Fibroblast of lung (primary cell): Measurements from ENCODE around the gene P2RY8. TPM values are rescaled to one million over a fixed set of nuclear protein-coding genes. Genes with fewer than 3 reads are reported as not detected.
"Not testable (repeated sequence)": the region's sequence is repeated elsewhere in the genome, so short reads cannot be mapped to it uniquely, and the experiment has no call there.

Source experiments
- DNase-seq, 2 donors: peaks; one replicate each; pipeline versions ENCODE4 v3.0.0 to v3.0.0-alpha.2; 2010; ENCODE audit warnings: low read depth in 2 of 2
- H2AFZ ChIP-seq: 2 replicates; pipeline ENCODE4 v1.5.1; 2012; ENCODE audit warnings: low read length, control low read depth, inconsistent platforms
- H3K27ac ChIP-seq: 2 replicates; pipeline ENCODE4 v1.5.1; 2011; ENCODE audit warnings: low read length, control low read depth; ENCODE audit not compliant: insufficient read depth
- H3K27me3 ChIP-seq: 2 replicates; pipeline ENCODE4 v1.5.1; 2011; ENCODE audit warnings: mild to moderate bottlenecking, low read length; ENCODE audit not compliant: control insufficient read depth, insufficient read depth
- H3K36me3 ChIP-seq: 2 replicates; pipeline ENCODE4 v1.5.1; 2011; ENCODE audit warnings: low read length; ENCODE audit not compliant: control insufficient read depth, insufficient read depth
- H3K4me1 ChIP-seq: 2 replicates; pipeline ENCODE4 v1.5.1; 2011; ENCODE audit warnings: low read length; ENCODE audit not compliant: control insufficient read depth, insufficient read depth; ENCODE audit errors: extremely low read depth
- H3K4me2 ChIP-seq: 2 replicates; pipeline ENCODE4 v1.5.1; 2011; ENCODE audit warnings: low read length, control low read depth; ENCODE audit not compliant: insufficient read depth; ENCODE audit errors: extremely low read depth
- H3K4me3 ChIP-seq, 4 experiments: fragments of 200-600 bp in 1 of 4; sonication (generic) in 1 of 4; replicated peaks in 1 of 4; 2 replicates each; pipeline ENCODE4 v1.5.1; 2011 to 2016; ENCODE audit warnings: low read length in 4 of 4, low read depth in 3 of 4, mild to moderate bottlenecking in 3 of 4, control low read depth in 2 of 4, inconsistent platforms in 1 of 4, mixed read lengths in 1 of 4; ENCODE audit not compliant: insufficient read depth in 1 of 4; ENCODE audit errors: control extremely low read depth in 1 of 4
- H3K79me2 ChIP-seq: 2 replicates; pipeline ENCODE4 v1.5.1; 2012; ENCODE audit warnings: mild to moderate bottlenecking, low read length, inconsistent platforms; ENCODE audit not compliant: control insufficient read depth, insufficient read depth
- H3K9ac ChIP-seq: 2 replicates; pipeline ENCODE4 v1.5.1; 2011; ENCODE audit warnings: mild to moderate bottlenecking, low read length, control low read depth; ENCODE audit not compliant: insufficient read depth
- H3K9me3 ChIP-seq: 2 replicates; pipeline ENCODE4 v1.5.1; 2012; ENCODE audit warnings: low read depth, low read length; ENCODE audit not compliant: control insufficient read depth, insufficient read depth
- H4K20me1 ChIP-seq: 2 replicates; pipeline ENCODE4 v1.5.1; 2011; ENCODE audit warnings: low read length; ENCODE audit not compliant: control insufficient read depth, insufficient read depth; ENCODE audit errors: extremely low read depth
- CTCF ChIP-seq, 2 donors: IDR thresholded peaks in 1 of 2; conservative IDR thresholded peaks in 1 of 2; 1 replicate in 1 of 2; 2 replicates in 1 of 2; pipeline ENCODE4 v1.5.1; 2011 to 2012; ENCODE audit warnings: low read length in 2 of 2, control low read depth in 1 of 2, inconsistent platforms in 1 of 2, low read depth in 1 of 2, mild to moderate bottlenecking in 1 of 2
- EZH2 ChIP-seq: IDR thresholded peaks from 2 replicates; pipeline ENCODE4 v1.5.1; 2012; ENCODE audit warnings: low read length, control low read depth, mild to moderate bottlenecking; ENCODE audit errors: missing control alignments
- polyA plus RNA-seq, 2 donors: library from polyadenylated mRNA; depleted of rRNA in 1 of 2; stranded (reverse) in 1 of 2; unstranded in 1 of 2; fragments of >200 nt; gene quantifications; 2 replicates each; pipeline ENCODE4 v1.2.1, GENCODE V29; 2011 to 2012; ENCODE audit warnings: missing spikeins in 1 of 2
- total RNA-seq: library from RNA; depleted of rRNA; stranded (reverse); fragments of >200 nt; gene quantifications from 2 replicates; pipeline ENCODE4 v1.2.1, GENCODE V29; 2014

Gene P2RY8
- total and polyA plus RNA-seq, 2 donors (not counting 1 experiment from before 2014, with no cell fraction given), result not detected

DNA sequence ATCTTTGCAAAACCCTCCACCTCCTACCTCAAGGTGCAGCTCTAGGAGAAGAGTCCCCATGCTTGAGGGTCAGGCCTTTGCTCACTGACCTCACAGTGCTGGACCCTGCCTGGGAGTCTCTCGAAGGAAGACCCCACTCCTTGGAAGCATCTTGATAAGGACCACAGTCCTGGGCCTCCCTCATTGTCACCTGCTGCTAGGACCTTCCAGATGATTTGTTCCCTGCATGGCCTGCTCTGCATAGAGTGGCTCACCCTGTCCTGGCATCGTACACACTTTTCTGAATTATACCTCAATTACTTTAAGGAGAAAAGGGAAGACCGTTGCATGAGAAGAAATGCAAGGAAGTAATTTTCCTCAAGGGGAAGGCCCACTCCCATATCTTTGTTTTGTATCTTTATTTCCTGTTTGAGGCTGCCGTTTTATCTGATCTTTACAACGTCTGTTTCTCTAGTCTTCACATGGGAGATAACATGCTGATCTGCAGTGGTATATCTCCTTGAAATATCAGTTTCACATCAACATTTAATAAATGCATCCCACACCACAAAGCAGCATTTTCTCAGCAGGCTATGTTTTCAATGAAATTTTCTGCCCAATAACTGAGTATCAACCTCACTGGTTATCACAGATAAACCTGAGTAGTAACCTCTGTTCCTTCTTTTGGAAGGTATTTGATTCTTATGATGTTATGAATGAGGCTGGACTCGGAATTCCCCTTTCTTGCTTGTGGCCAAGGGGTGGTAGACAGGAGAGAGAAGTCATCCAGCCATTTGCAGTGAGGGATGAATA, 39.4 kb upstream of the P2RY8 start:
- H3K27ac ChIP-seq, result no peak overlapping the region
- no peaks in the 10 kb centered on the region for H3K79me2 ChIP-seq
- H3K9me3 ChIP-seq, result no peaks in the 10 kb centered on the region
- H3K9ac ChIP-seq, result no peak overlapping the region
- no peak for TF ChIP-seq CTCF (conservative IDR thresholded peaks at IDR 0.05 in 1 of 2, IDR thresholded peaks at IDR 0.05 in 1 of 2; ENCODE audit: low read depth in 1 of 2, low read length in 2 of 2)
- no peak for DNase-seq
- H3K4me3 ChIP-seq, result no peak overlapping the region
- no peaks in the 10 kb centered on the region for H3K27me3 ChIP-seq
- no peak overlapping the region for H2AFZ ChIP-seq
- H3K36me3 ChIP-seq, result no peaks in the 10 kb centered on the region
- H3K4me1 ChIP-seq, result no peaks in the 10 kb centered on the region
- no peak overlapping the region for H3K4me2 ChIP-seq
- no peaks in the 10 kb centered on the region for H4K20me1 ChIP-seq

- H3K4me3 ChIP-seq, H4K20me1 ChIP-seq, H3K4me1 ChIP-seq, H3K9me3 ChIP-seq, H2AFZ ChIP-seq, H3K27ac ChIP-seq, H3K4me2 ChIP-seq, H3K9ac ChIP-seq, DNase-seq, H3K36me3 ChIP-seq, H3K27me3 ChIP-seq, H3K79me2 ChIP-seq: not testable (repeated sequence)
Observed at GRCh38 chrX:1574181-1574580, 37.2 kb upstream of the P2RY8 start.

DNA sequence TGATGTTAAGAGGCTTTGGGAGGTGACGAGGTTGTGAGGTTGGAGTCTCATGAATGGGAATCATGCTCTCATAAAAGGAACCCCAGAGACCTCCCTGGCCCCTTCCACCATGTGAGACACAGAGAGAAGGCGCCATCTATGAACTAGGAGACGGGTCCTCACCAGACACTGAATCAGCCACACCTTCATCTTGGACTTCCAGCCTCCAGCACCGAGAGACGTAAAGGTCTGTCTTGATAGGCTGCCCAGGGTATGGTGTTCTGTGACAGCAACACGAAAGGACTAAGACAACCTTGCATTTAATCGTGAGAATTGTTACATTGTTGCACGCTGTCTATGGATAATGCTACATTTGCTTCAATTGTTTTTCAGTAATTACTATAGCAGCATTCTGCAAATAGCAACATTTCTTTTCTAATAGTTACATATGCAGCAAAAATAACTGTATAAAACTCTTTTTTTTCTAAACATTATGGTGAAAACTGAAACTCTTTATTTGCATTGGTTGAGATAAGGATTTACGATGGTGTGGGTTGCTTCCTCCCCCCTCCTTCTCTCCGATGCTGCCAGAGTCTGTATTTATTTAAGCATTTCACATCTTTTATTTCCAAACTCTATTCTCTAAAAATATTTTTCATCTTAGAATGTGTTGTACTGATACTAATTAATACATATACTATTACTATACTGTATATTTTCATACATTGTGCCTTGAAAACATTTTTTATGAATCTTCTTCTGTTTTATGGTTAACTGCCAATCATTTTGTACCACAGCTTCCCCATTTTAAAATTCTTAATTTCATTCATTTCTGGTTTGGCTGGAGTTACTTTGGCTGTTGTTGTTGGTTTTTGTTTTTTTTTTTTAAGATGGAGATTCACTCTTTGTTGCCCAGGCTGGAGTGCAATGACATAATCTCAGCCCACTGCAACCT, 28.0 kb upstream of the P2RY8 start:
- no peak for TF ChIP-seq EZH2
- TF ChIP-seq CTCF (conservative IDR thresholded peaks at IDR 0.05 in 1 of 2, IDR thresholded peaks at IDR 0.05 in 1 of 2; ENCODE audit: low read depth in 1 of 2, low read length in 2 of 2), result no peak
- H3K9me3 ChIP-seq, result no peaks in the 10 kb centered on the region
- H3K36me3 ChIP-seq, result no peaks in the 10 kb centered on the region
- no peak overlapping the region for H3K9ac ChIP-seq
- H3K27me3 ChIP-seq, result no peaks in the 10 kb centered on the region
- no peak for DNase-seq
- H3K79me2 ChIP-seq, result no peaks in the 10 kb centered on the region
- no peak overlapping the region for H3K4me3 ChIP-seq
- no peaks in the 10 kb centered on the region for H3K4me1 ChIP-seq
- no peak overlapping the region for H3K4me2 ChIP-seq
- no peaks in the 10 kb centered on the region for H4K20me1 ChIP-seq
- no peak overlapping the region for H3K27ac ChIP-seq
- H2AFZ ChIP-seq, result no peak overlapping the region

- not testable (repeated sequence) for H3K27ac ChIP-seq, H3K27me3 ChIP-seq, H2AFZ ChIP-seq, H3K9ac ChIP-seq, H3K79me2 ChIP-seq, H3K4me3 ChIP-seq, DNase-seq, H4K20me1 ChIP-seq, H3K36me3 ChIP-seq, H3K4me2 ChIP-seq, H3K9me3 ChIP-seq, H3K4me1 ChIP-seq
Observed at GRCh38 chrX:1564077-1564476, 27.1 kb upstream of the P2RY8 start.
